SU-DHL-6 (cell line): ENCODE measurements around the gene CXorf65.

Source experiments
- H2AFZ ChIP-seq: fragments of 200-600 bp; sonication (generic); 2 replicates; pipeline ENCODE4 v1.6.1; 2014; ENCODE audit warnings: low read depth, mild to moderate bottlenecking, moderate library complexity, mixed read lengths, antibody characterized with exemption, low read length; ENCODE audit not compliant: severe bottlenecking
- H3F3A ChIP-seq: fragments of 200-600 bp; shearing (Covaris generic); 2 replicates; pipeline ENCODE4 v1.6.0; 2016; ENCODE audit warnings: antibody characterized with exemption, mild to moderate bottlenecking; ENCODE audit not compliant: insufficient read depth
- H3K27ac ChIP-seq: fragments of 200-600 bp; sonication (generic); 2 replicates; pipeline ENCODE4 v1.5.1; 2016; ENCODE audit warnings: low read depth, mild to moderate bottlenecking, low read length, moderate library complexity, mixed read lengths
- H3K27me3 ChIP-seq: fragments of 200-600 bp; sonication (generic), shearing (Covaris generic); 2 replicates; pipeline ENCODE4 v1.6.0; 2014; ENCODE audit warnings: mild to moderate bottlenecking, low read length
- H3K36me3 ChIP-seq: fragments of 200-600 bp; sonication (generic); 2 replicates; pipeline ENCODE4 v1.6.1; 2014; ENCODE audit warnings: mild to moderate bottlenecking, low read length, mixed read lengths
- H3K4me2 ChIP-seq: fragments of 300-600, 200-600 bp; shearing (Covaris generic), sonication (generic); 2 replicates; pipeline ENCODE4 v1.6.0; 2014; ENCODE audit warnings: low read length, low read depth, mild to moderate bottlenecking; ENCODE audit not compliant: poor library complexity, severe bottlenecking
- H3K4me3 ChIP-seq: fragments of 200-600 bp; sonication (generic); 2 replicates; pipeline ENCODE4 v1.5.1; 2014; ENCODE audit warnings: antibody characterized with exemption, low read length, mild to moderate bottlenecking, mixed read lengths; ENCODE audit not compliant: insufficient read depth, poor library complexity, severe bottlenecking
- H3K79me2 ChIP-seq: fragments of 200-600 bp; sonication (generic); 2 replicates; pipeline ENCODE4 v1.6.1; 2014; ENCODE audit warnings: mild to moderate bottlenecking, low read length, moderate library complexity; ENCODE audit not compliant: insufficient read depth
- H3K9ac ChIP-seq: fragments of 200-600 bp; sonication (generic); 2 replicates; pipeline ENCODE4 v1.7.0; 2014; ENCODE audit warnings: mild to moderate bottlenecking, low read length
- H3K9me2 ChIP-seq: fragments of 200-600 bp; sonication (generic); replicated peaks from 2 replicates; pipeline ENCODE4 v1.6.1; 2014; ENCODE audit warnings: low read length; ENCODE audit not compliant: insufficient read depth
- H3K9me3 ChIP-seq: fragments of 200-600 bp; sonication (generic); 2 replicates; pipeline ENCODE4 v1.6.1; 2014; ENCODE audit warnings: low read length, mixed read lengths; ENCODE audit not compliant: insufficient read depth
- H4K20me1 ChIP-seq: fragments of 200-600 bp; sonication (generic); 2 replicates; pipeline ENCODE4 v1.6.1; 2014; ENCODE audit warnings: low read depth, mild to moderate bottlenecking, antibody characterized with exemption, low read length, moderate library complexity, mixed read lengths
- EZH2phosphoT487 ChIP-seq: fragments of 200-600 bp; sonication (generic), shearing (Covaris generic); conservative IDR thresholded peaks from 2 replicates; pipeline ENCODE4 v1.6.1; 2018; ENCODE audit warnings: mild to moderate bottlenecking, antibody characterized with exemption, low read length, moderate library complexity, mixed read lengths
- TF ChIP-seq, protein P1 (sequence below): fragments of 200-600 bp; sonication (generic); IDR thresholded peaks from one replicate; pipeline ENCODE4 v1.5.1; 2017; ENCODE audit warnings: antibody characterized with exemption, mild to moderate bottlenecking, low read length, moderate library complexity; ENCODE audit not compliant: insufficient read depth, poor library complexity, severe bottlenecking

Gene CXorf65

DNA sequence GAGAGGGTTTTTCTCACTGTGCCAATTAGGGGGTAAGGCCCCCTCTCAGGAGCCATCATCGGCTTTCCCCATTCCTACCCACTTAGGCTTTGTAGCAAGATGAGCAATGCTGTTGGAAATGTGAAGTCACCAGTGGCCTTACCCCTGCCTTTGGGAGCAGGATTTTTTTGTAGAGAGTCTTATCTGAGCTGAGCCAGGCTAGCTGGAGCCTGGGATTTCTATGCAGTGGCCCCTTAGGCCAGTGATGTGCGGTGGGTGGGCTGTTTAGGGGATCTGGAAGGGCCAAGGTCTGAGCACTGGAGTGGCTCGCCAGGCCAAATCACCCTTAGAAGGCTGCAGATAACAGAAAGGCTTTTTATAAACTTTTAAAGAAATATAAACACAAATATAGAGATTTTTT lies 4.2 kb downstream of the CXorf65 start:
- Histone ChIP-seq H3K27ac (no peak overlapping the region), H3F3A (no peaks in the 10 kb centered on the region), H3K9ac (no peak overlapping the region), H3K9me2 (no peaks in the 10 kb centered on the region), H3K27me3 (no peaks in the 10 kb centered on the region), H4K20me1 (no peaks in the 10 kb centered on the region), H3K9me3 (no peaks in the 10 kb centered on the region), H3K79me2 (no peaks in the 10 kb centered on the region), H3K36me3 (no peaks in the 10 kb centered on the region), H2AFZ (no peak overlapping the region), H3K4me3 (no peak overlapping the region), H3K4me2 (no peak overlapping the region)
- TF ChIP-seq EZH2phosphoT487, result no peak
- TF ChIP-seq, protein P1, sequence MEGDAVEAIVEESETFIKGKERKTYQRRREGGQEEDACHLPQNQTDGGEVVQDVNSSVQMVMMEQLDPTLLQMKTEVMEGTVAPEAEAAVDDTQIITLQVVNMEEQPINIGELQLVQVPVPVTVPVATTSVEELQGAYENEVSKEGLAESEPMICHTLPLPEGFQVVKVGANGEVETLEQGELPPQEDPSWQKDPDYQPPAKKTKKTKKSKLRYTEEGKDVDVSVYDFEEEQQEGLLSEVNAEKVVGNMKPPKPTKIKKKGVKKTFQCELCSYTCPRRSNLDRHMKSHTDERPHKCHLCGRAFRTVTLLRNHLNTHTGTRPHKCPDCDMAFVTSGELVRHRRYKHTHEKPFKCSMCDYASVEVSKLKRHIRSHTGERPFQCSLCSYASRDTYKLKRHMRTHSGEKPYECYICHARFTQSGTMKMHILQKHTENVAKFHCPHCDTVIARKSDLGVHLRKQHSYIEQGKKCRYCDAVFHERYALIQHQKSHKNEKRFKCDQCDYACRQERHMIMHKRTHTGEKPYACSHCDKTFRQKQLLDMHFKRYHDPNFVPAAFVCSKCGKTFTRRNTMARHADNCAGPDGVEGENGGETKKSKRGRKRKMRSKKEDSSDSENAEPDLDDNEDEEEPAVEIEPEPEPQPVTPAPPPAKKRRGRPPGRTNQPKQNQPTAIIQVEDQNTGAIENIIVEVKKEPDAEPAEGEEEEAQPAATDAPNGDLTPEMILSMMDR, result no peak

GRCh38 chrX:71100581-71101505 lies 5.7 kb downstream of the CXorf65 start:
- Histone ChIP-seq H3K4me3 (no peak overlapping the region), H3K27me3 (no peaks in the 10 kb centered on the region), H3F3A (no peaks in the 10 kb centered on the region), H3K79me2 (no peaks in the 10 kb centered on the region), H3K4me2 (no peak overlapping the region), H3K27ac (no peak overlapping the region), H3K36me3 (no peaks in the 10 kb centered on the region), H3K9ac (no peak overlapping the region), H3K9me3 (no peaks in the 10 kb centered on the region), H3K9me2 (no peaks in the 10 kb centered on the region), H2AFZ (no peak overlapping the region), H4K20me1 (no peaks in the 10 kb centered on the region)
- TF ChIP-seq, protein P1, result no peak
- TF ChIP-seq EZH2phosphoT487, result no peak

- no peaks in the 10 kb centered on the region for H3F3A ChIP-seq
- no peaks in the 10 kb centered on the region for H3K9me3 ChIP-seq
- no peaks in the 10 kb centered on the region for H3K27me3 ChIP-seq
- no peaks in the 10 kb centered on the region for H3K79me2 ChIP-seq
- no peak overlapping the region for H3K4me2 ChIP-seq
- H4K20me1 ChIP-seq, result no peaks in the 10 kb centered on the region
- H3K9ac ChIP-seq, result no peak overlapping the region
- H3K36me3 ChIP-seq, result no peaks in the 10 kb centered on the region
- H3K9me2 ChIP-seq, result no peaks in the 10 kb centered on the region
- H2AFZ ChIP-seq, result no peak overlapping the region
- H3K4me3 ChIP-seq, result no peak overlapping the region
- H3K27ac ChIP-seq, result no peak overlapping the region
- TF ChIP-seq, protein P1, result no peak
- no peak for TF ChIP-seq EZH2phosphoT487
Observed at GRCh38 chrX:71099736-71100135, 6.8 kb downstream of the CXorf65 start.
